HG02678 (cell line): Measurements from ENCODE around the gene ITPR1.

Experiments
- ATAC-seq: cut with Tn5 transposase; IDR thresholded peaks from one replicate; pipeline ENCODE4 v1.9.1; 2021; ENCODE audit warnings: mild to moderate bottlenecking, moderate library complexity; ENCODE audit not compliant: unreplicated experiment

Gene ITPR1

DNA sequence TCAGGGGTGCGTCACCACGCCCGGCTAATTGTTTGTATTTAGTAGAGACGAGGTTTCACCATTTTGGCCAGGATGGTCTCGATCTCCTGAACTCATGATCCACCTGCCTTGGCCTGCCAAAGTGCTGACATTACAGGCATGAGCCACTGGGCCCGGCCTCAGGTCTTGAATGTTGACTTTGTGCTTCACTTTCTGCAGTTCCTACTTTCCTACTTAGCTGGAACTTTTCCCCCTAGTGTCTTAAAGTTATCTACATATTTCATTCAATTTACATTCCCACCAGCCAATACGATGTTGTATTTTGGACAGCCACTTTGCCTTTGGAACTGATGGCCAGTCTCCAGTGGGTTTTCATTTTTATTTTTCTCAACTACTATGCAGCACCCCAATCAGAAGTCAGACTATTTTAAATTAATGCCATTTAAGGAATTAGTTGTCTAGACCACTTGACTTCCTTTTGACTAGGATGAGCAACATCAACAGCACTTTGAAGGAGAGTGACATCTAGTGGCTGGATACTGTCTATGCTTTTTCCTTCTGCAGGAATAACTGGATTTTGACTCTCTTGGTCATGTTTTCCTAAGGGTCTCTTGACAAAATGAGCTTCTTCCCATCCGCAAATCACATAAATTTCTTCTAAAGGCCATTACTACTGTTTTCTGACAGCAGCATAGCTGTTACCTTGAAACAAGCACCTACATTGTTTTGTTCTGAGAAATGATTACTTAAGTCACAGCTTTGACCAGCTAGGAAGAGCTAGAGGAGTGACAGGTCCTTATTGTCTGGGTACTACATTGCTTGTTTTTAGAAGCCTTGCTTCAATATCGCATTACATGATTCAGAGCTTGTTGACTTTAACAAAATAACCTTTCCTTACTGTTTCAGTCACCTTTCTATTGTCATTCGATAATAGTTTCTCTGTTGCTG, 140.2 kb downstream of the ITPR1 start:
- peak; percentile 58 for ATAC-seq

GRCh38 chr3:4634894-4635293, 141.7 kb downstream of the ITPR1 start:
- ATAC-seq, result no peak

DNA sequence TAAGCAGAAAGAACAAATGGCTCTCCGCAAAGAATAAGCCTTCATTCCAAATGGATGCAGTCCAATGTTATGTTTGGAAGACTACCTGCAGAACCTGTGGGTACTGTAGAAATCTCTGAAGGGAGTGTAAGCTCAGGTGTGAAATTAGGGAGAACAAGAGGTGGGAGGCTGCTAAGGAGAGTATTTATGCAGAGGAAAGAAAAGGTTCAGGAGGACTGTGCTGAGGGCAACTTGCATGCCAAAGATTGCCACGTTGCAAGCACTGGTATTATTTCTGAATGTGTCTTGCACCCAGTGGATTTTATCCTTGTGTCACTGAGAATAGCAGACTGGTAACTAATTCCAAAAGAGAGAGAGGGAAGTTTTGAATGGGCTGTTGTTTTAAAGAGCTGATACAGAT, 144.1 kb downstream of the ITPR1 start:
- no peak for ATAC-seq

- ATAC-seq, result no peak
Observed at GRCh38 chr3:4641863-4642563, 148.9 kb downstream of the ITPR1 start.

- ATAC-seq, result no peak
Observed at GRCh38 chr3:4642611-4643010, 149.5 kb downstream of the ITPR1 start.

DNA sequence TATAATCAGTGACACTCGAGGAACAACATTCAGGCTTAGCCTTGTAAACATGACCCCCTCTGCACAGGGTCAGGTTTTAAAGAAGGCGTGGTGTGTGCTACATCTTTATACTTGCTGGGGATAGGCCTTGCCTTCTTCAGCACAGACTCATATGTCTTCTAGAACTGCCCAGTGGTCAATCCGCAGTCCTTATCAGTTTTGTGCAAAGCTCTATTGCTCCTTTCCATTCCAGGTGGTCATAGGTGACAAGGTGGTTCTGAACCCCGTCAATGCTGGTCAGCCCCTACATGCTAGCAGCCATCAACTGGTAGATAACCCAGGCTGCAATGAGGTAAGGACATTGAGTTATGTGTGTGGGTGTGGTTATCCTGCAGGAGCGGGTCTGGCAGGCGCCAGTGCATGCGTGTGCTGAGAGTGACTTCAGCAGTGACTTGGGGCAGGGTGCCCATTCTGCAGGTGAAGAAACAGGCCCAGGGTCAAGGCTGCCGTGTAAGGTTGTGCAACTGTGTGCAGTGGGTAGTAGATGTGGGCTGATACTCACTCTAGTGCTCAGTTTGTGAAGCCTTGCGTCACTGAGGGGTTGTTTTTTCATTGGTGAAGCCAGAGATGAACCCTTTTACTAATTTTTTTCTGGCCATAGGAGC, 150.9 kb downstream of the ITPR1 start:
- no peak for ATAC-seq

DNA sequence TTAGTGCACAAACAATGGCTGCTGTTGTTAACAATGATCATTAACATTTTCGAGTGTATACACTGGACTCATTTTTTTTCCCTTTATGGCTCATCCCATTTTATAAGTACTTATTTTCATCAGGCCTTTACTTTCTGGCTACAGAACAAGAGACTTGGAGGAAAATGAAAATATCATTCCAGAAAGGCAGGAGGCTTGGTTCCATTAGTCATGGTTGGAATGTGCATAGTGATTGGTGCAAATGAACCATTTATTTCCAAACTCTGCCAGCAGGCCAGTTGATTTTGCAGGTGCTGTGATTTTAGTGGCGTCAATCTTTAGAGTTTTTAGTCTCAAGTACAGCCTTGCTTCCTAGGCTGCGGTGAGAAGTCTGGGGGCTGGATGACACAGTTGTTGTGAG, 151.8 kb downstream of the ITPR1 start:
- ATAC-seq, result no peak

DNA sequence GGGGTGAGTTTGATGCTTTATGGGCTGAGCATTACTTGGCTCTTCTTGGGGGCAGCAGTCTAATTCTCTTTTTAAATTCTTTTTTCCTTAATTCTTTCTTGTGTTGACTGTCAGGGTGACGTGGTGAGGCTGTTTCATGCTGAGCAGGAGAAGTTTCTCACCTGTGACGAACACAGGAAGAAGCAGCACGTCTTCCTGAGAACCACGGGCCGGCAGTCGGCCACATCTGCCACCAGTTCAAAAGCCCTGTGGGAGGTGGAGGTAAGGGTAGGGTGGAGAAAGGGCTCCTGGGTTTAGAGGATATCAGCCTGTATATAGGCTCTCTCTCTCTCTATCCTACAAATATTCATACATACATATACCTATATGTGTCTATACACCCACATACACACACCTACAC, 152.3 kb downstream of the ITPR1 start:
- ATAC-seq, result no peak

GRCh38 chr3:4647411-4647810, 154.3 kb downstream of the ITPR1 start:
- ATAC-seq, result no peak

DNA sequence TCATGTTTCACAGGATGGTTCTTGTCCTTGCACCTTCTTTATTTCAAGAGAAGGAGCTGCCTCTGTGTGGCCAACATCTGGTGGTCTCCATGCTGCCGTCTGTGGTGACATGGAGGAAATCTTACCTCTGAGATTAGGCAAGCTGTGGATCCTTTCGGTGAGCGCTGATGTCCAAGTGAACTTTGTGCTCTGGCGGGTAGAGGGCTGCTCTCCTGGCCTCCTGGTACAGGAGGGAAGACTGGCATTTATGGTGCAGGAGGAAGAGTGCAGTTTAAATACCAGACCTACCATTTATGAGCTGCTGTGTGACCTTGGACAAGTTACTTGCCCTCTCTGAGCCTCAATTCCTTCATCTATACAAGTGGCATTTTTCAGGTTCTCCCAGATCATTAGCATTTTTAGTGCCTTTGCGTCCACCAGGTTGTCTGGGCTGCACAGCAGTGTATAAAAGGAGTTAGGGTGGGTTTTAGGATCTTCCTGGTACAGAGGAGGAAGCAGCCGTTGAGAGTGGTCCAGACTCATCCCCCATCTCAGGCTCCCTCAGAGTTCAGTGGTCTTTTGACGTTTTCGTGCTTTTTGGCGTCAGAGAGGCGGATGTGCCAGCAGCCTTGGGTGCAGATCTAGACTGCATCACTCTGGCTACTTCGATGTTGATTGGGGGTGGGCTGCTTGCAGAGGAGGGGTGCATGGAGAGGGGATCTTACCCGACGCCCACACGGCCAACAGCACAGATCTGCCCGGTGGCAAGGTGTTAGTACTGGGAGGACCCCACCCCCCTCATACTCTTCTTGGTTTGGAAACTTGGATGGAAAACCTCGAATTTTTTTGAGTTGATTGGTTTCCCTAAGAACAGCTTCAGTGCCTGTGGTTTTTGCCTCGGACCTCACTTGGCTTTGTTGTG, 162.2 kb downstream of the ITPR1 start:
- ATAC-seq, result no peak

DNA sequence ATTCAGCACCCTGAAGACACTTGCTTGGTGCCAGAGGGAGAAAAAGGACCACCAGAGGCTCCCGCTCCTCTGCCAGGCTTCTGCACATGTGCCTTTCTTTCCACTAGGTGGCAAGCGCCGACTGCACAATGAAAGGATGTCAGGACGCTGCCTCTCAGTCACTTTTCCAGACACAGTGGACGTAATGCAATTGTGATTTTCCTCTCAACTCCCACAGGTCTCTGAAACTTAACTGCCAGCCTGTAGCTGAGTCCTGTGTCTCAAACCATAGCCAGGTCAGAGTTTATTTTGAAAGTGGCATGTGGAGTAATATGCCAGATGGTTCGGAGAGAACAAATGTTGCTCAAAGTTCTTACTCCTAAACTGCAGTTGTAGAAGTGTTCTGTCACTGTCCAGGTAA, 162.9 kb downstream of the ITPR1 start:
- ATAC-seq, result no peak

GRCh38 chr3:4656626-4657328, 163.6 kb downstream of the ITPR1 start:
- no peak for ATAC-seq

GRCh38 chr3:4660936-4661335, 167.8 kb downstream of the ITPR1 start:
- no peak for ATAC-seq

DNA sequence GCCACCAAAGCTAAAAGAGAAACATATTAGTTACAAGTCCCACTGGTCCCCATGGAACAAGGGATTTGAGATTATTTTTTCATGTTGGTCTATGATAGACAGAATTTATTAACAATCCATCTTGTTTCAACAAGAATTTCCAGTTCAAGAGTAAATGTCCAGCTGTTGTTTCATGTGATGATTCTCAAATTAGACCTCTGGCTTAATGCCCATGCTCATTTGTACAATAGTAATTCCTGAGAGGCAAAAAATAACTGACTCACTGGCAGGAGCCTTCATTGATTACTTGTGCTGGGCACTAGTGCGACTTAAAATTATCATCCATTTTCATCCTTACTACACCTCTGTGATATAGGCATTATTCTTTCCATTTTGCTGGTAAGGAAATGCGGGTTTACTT, 171.3 kb downstream of the ITPR1 start:
- ATAC-seq, result no peak

- no peak for ATAC-seq
Observed at GRCh38 chr3:4665197-4665596, 172.0 kb downstream of the ITPR1 start.

DNA sequence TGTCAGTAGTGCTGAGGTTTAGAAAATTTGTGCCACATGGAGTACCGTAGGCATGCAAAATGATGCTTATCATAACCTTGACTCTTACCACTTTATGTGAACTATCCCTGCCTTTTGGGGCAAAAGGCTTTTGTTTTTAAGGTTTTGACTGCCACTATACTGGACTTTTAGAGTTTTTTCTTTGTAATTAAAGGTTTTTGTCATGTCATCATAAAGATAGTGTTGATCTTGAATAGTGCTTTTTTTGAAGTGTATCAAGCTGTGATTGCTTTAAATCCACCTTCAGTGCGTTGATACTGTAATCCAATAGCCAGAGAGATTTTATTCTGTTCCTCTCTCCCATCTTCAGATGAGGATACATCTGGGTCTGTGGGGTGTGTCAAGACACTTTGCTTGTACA, 172.9 kb downstream of the ITPR1 start:
- ATAC-seq, result no peak

GRCh38 chr3:4670352-4670751, 177.2 kb downstream of the ITPR1 start:
- ATAC-seq, result no peak

DNA sequence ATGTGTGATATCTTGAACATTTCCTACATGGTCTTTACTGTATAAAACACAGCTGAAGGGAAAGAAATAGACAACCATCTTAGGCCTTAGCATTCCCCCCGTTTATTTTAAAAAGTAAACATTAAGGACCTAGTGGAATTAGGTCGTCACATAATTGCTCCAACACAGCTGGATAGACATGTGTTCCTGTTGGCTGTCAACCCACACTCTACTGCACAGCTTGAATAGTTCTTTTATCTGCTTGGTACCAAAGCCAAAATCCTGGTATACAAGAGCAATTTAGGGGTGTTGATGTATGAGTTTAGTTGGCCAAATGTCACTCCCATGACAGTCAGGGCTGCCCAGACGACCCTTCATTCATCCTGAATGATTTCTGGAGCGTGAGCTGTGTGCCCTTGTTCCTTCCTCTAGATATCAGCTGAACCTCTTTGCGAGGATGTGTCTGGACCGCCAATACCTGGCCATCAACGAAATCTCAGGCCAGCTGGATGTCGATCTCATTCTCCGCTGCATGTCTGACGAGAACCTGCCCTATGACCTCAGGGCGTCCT, 179.7 kb downstream of the ITPR1 start:
- no peak for ATAC-seq

DNA sequence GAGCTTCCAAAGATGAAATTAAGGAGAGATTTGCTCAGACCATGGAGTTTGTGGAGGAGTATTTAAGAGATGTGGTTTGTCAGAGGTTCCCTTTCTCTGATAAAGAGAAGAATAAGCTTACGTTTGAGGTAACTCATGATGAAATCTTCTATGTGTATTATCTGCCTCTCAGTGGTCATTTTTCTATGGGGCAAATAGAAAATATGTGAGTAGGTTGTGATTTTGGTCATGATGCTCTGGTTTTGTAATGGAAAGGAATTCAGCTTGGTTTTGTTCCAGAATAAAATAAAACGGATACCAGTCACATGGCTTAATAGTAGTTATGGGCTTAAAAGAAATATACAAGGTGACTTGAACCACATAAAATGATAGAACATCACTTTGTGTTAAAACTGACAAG, 181.1 kb downstream of the ITPR1 start:
- no peak for ATAC-seq

DNA sequence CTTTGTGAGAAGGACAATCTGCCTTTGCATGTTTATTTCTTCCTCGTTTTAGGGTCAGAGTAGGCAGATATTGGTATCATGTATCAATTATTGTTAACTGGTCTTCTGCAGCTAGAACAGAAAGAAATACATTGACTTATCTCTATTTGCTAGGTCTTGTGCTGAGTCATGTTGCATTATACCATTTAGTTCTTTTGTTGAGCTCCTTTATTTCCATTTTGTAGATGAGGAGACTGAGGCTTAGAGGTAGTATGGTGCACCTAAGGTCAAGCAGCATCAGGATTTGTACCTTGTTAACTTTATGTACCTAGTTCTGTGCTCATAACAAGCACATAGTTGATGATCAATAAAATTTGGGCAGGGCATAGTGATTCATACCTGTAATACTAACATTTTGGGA, 182.6 kb downstream of the ITPR1 start:
- ATAC-seq, result no peak
